ENCODE results near the gene GPR39. TPM values are rescaled to one million over a fixed set of nuclear protein-coding genes. Genes with fewer than 3 reads are reported as not detected.

The GPR39 gene
- total RNA-seq, 1 experiment from 2014 or later: 0.50 TPM

- no peak overlapping the region for H3K18ac ChIP-seq (ENCODE audit: insufficient read length, low read depth, low read length)
- H3K9ac ChIP-seq (ENCODE audit: extremely low read depth, insufficient read length, low read length): no peak overlapping the region
- no peak overlapping the region for H2BK120ac ChIP-seq (ENCODE audit: low read depth, low read length, poor library complexity, severe bottlenecking)
- H3K23me2 ChIP-seq (ENCODE audit: insufficient read length, low read depth, low read length, poor library complexity, severe bottlenecking): no peaks in the 10 kb centered on the region
- no peak overlapping the region for H3K56ac ChIP-seq (ENCODE audit: insufficient read length, low read depth, low read length)
- H3K14ac ChIP-seq (ENCODE audit: insufficient read depth, low read length): no peak overlapping the region
- H2AFZ ChIP-seq (ENCODE audit: low read length): no peak overlapping the region
- H3K36me3 Mint-ChIP-seq (ENCODE audit: insufficient read depth in 1 of 3, low read depth in 3 of 3): peaks cover 0 to 4% (median 3%) of the 10 kb centered on the region in 3 experiments; a peak in 3 of 7 replicates
- H3K79me1 ChIP-seq (ENCODE audit: insufficient read depth, low read depth, low read length, poor library complexity, severe bottlenecking): no peaks in the 10 kb centered on the region
- no peak overlapping the region for H2AK5ac ChIP-seq (ENCODE audit: insufficient read length, low read length)
- H3K9me3 Mint-ChIP-seq: peaks cover 3 to 5% of the 10 kb centered on the region in 2 experiments; a peak in 1 of 5 replicates
- H4K91ac ChIP-seq (ENCODE audit: insufficient read length, low read depth, low read length): no peak overlapping the region
- no peaks in the 10 kb centered on the region for H3K4me1 ChIP-seq (ENCODE audit: insufficient read depth, low read length)
- H3K79me2 ChIP-seq (ENCODE audit: insufficient read depth, low read length): no peaks in the 10 kb centered on the region
- H3T11ph ChIP-seq (ENCODE audit: low read length): no peak overlapping the region
- TF ChIP-seq CTCF (conservative IDR thresholded peaks at IDR 0.05): no peak
- DNase-seq: no peak
- H4K5ac ChIP-seq (ENCODE audit: insufficient read length, low read depth, low read length): no peak overlapping the region
- no peak overlapping the region for H3K4me3 Mint-ChIP-seq
- no peaks in the 10 kb centered on the region for H3K27me3 ChIP-seq (ENCODE audit: insufficient read depth, low read length)
- no peak overlapping the region for H2BK5ac ChIP-seq (ENCODE audit: insufficient read length, low read length)
- peaks cover 15 to 28% of the 10 kb centered on the region in 2 experiments for H3K4me1 Mint-ChIP-seq
- H3K27ac Mint-ChIP-seq: no peak overlapping the region
- no CpG with 5 or more reads among the region's 6 CpGs for WGBS (ENCODE audit: extremely low coverage, insufficient read length, low lambda C conversion rate)
- no peak overlapping the region for H4K8ac ChIP-seq (replicated peaks; ENCODE audit: insufficient read length, low read depth, low read length)
- peaks cover 6% of the 10 kb centered on the region for H3K27me3 Mint-ChIP-seq (ENCODE audit: low read depth)
- no peak overlapping the region for H3K4me2 ChIP-seq (ENCODE audit: insufficient read depth, insufficient read length, low read length)
- no peak overlapping the region for H3K27ac ChIP-seq (ENCODE audit: insufficient read length, low read depth, low read length)
- no peaks in the 10 kb centered on the region for H4K20me1 ChIP-seq (ENCODE audit: control insufficient read depth, insufficient read depth, insufficient read length)
- H3K23ac ChIP-seq (ENCODE audit: insufficient read length, low read depth, low read length): no peak overlapping the region
- no peak overlapping the region for H2BK15ac ChIP-seq (ENCODE audit: low read depth, low read length)
- H3K9me3 ChIP-seq (ENCODE audit: control insufficient read depth, low read depth, low read length): no peaks in the 10 kb centered on the region
- H2BK20ac ChIP-seq (ENCODE audit: low read depth, low read length, poor library complexity, severe bottlenecking): no peak overlapping the region
- no peak overlapping the region for H3K4ac ChIP-seq (ENCODE audit: low read depth, low read length)
- H2BK12ac ChIP-seq (ENCODE audit: insufficient read length, low read depth, low read length): no peak overlapping the region
These were observed 178.6 kb downstream of the GPR39 start for GRCh38 chr2:132595186-132595585.

All from H9 (cell line).